ENCODE results near the gene CCL18. TPM values are rescaled to one million over a fixed set of nuclear protein-coding genes. Genes with fewer than 3 reads are reported as not detected.
"Not testable (repeated sequence)": the region's sequence is repeated elsewhere in the genome, so short reads cannot be mapped to it uniquely, and the experiment has no call there.

The CCL18 gene
- total RNA-seq, 1 donor from 2014 or later, result not detected

DNA sequence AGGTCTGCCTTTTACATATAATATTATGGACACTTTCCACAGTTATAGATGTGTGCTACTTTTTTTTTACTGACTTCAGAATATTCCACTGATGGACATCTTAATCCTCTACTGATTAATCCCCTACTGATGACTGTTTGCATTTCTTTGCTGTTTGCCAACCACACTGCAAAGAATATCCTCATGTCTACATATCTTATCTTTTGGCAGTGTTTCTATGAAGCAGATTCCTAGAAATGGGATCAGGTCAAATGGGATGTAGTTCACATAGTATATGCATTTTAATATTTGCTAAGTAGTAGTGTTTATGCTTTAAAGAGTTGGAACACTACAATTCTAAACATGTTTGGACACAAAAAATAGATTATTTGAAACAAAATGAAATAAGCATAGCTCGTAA is 22.7 kb downstream of the CCL18 start:
- TF ChIP-seq, protein P1, sequence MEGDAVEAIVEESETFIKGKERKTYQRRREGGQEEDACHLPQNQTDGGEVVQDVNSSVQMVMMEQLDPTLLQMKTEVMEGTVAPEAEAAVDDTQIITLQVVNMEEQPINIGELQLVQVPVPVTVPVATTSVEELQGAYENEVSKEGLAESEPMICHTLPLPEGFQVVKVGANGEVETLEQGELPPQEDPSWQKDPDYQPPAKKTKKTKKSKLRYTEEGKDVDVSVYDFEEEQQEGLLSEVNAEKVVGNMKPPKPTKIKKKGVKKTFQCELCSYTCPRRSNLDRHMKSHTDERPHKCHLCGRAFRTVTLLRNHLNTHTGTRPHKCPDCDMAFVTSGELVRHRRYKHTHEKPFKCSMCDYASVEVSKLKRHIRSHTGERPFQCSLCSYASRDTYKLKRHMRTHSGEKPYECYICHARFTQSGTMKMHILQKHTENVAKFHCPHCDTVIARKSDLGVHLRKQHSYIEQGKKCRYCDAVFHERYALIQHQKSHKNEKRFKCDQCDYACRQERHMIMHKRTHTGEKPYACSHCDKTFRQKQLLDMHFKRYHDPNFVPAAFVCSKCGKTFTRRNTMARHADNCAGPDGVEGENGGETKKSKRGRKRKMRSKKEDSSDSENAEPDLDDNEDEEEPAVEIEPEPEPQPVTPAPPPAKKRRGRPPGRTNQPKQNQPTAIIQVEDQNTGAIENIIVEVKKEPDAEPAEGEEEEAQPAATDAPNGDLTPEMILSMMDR (conservative IDR thresholded peaks at IDR 0.05; ENCODE audit: low read depth, low read length), result no peak
- no peak for DNase-seq (ENCODE audit: low read depth)
- no peak overlapping the region for H3K4me3 ChIP-seq (ENCODE audit: low read depth, low read length)

DNA sequence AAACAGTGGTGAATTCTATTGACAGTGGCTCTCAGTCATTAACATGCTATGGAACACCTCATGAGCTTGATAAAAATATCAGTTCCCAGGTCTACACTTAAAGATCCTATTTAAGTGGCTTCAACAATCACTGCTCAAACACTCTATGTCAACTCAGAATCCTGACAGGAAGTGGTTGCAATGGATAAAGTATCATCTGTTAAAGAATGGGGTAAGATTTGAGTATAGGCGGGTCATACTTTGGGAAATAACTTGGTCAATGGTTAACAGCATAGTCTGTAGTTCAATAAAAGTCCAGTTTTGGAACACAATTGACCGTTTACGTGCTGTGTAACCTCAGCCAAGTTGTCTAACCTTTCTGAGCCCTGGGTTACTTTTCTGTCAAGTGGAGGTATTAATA is 23.4 kb downstream of the CCL18 start:
- not testable (repeated sequence) for H3K4me3 ChIP-seq (ENCODE audit: low read depth, low read length); DNase-seq (ENCODE audit: low read depth)

DNA sequence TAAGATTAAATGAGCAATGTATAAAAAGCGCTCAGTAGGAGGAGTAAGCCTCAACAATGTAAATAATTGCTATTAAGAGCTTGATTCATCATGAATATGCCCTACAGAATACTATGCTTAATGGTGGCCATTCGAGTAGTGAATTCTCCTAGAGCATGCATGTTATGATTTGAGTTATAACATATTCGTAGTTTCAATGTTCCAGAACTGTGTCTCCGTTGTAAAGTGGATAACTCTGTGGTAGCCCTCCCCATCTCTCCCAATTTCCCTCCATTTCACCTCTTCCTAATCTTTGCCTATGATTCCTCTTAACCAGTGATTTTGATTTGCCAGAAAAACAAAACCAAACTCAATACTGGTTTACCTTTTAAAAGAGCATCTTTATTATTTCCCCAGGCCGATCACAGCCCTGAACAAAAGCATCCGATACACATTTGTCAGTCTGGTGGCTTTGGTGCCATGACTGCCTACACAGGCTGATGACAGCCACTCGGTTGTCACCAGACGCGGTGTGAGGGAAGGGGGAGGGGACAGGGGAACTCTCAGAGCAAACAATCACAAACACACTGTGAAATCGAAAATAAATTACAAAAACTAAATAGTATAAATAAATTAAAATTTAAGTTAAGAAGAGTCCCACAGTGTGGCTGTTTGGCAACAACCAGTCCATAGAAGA is 24.0 kb downstream of the CCL18 start:
- not testable (repeated sequence) for DNase-seq (ENCODE audit: low read depth); H3K4me3 ChIP-seq (ENCODE audit: low read depth, low read length)

- no peak overlapping the region for H3K4me3 ChIP-seq (ENCODE audit: low read depth, low read length)
- DNase-seq (ENCODE audit: low read depth), result no peak
- TF ChIP-seq, protein P1 (conservative IDR thresholded peaks at IDR 0.05; ENCODE audit: low read depth, low read length), result no peak
These were observed 24.7 kb downstream of the CCL18 start for GRCh38 chr17:36088670-36089338.

GRCh38 chr17:36089339-36089865 is 25.3 kb downstream of the CCL18 start:
- H3K4me3 ChIP-seq (ENCODE audit: low read depth, low read length), result no peak overlapping the region
- TF ChIP-seq, protein P1 (conservative IDR thresholded peaks at IDR 0.05; ENCODE audit: low read depth, low read length), result no peak
- no peak for DNase-seq (ENCODE audit: low read depth)

DNA sequence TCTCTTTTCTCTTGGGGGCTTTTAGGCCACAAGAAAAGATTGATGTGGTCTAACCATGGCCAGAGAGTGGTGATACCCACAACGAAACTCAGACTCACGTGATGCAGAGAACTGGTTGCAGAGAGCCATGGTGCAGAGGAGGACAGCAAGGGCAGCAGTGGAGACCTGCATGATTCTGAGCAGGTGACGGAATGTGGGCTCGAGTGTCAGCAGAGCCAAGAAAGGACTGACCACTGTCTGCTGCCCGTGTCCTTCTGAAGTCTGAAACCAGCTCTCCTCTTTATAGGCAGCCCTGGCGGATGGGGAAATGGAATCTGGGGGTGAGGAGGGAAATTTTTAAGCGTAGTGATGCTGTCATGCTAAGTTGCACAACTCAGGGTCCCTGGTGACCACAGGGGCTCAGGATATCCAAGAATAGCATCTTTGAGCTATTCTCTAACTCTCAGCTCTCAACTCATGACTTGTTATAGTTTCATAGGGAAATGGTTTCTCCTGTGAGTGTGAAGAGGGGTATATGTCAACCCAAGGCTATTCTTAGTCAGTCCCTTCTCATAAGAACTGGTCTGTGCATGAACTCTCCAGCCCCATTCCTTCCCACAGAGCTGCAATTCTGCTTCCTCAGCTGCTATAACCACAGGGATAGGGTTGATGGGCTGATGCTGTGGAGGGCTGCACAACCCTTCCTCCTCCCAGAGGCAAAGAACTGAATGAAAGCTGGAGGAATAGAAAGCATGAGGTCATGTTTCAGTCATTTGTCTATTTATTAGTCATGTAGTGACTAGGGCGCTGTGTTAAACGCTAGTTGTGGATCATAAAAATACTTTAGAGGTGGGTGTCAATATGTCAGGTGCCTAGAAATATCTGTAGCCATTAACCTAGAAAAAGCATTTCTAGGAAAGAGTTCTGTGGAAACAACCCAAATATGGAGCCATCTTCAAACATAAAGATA is 26.1 kb downstream of the CCL18 start, which contains the start of gene CCL3:
Gene CCL3 (minus strand): TSS at position 256 of the 949 bp plus-strand sequence. CDS start 85 bp downstream, at position 171.
- TF ChIP-seq, protein P1 (conservative IDR thresholded peaks at IDR 0.05; ENCODE audit: low read depth, low read length), result no peak
- no peak within 1 kb of the TSS for H3K4me3 ChIP-seq (ENCODE audit: low read depth, low read length)
- no peak for DNase-seq (ENCODE audit: low read depth)

- no peak for DNase-seq (ENCODE audit: low read depth)
- H3K4me3 ChIP-seq (ENCODE audit: low read depth, low read length), result no peak overlapping the region
- TF ChIP-seq, protein P1 (conservative IDR thresholded peaks at IDR 0.05; ENCODE audit: low read depth, low read length), result no peak
These were observed 28.2 kb downstream of the CCL18 start for GRCh38 chr17:36092230-36092629.

- not testable (repeated sequence) for DNase-seq (ENCODE audit: low read depth); H3K4me3 ChIP-seq (ENCODE audit: low read depth, low read length)
These were observed 28.6 kb downstream of the CCL18 start for GRCh38 chr17:36092715-36093114.

All from epithelial cell of proximal tubule (primary cell).